ENCODE results near the gene RNF166.

The RNF166 gene, protein sequence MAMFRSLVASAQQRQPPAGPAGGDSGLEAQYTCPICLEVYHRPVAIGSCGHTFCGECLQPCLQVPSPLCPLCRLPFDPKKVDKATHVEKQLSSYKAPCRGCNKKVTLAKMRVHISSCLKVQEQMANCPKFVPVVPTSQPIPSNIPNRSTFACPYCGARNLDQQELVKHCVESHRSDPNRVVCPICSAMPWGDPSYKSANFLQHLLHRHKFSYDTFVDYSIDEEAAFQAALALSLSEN

DNA sequence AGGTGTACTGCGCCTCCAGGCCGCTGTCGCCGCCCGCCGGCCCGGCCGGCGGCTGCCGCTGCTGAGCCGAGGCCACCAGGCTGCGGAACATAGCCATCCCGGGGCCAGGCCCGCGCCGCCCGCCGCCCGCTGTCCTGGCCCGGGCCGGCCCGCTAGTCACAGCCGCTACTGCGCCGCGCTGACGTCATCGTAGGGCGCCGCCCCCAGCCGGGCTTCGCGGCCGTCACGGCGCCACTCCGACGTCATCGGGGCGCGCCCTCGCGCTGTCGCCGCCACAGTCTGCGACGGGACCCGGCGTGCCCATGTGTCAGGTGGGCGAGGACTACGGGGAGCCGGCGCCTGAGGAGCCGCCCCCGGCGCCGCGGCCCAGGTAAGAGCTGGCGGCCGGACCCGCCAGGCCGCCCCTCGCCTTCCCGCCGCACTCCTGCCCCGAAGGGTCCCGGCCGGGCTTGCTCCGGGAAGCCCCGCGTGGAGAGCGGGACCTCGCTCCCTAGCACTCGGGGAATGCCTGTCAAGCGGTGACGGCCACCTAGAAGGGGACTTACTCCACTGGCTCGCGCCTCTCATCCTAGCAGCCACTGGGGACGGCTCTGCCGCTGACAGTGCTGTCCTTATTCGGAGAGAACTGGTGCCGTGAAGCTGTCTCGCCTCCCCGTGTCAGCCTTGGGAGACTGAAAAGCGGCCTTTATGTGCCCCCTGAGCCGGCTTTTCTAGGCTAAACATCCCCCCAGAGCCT is at the start of gene RNF166, which contains the start of gene CTU2:
TSS of gene RNF166 (minus strand) at position 180 of the 736 bp plus-strand sequence. CDS start at position 97, 83 bp downstream.
TSS of gene CTU2 (plus strand) at position 275 of the 736 bp plus-strand sequence. CDS start at position 303, 28 bp downstream.
- peak; percentile 98 for DNase-seq (ENCODE audit: low spot score)
- FAIRE-seq: peak; percentile 98

DNA sequence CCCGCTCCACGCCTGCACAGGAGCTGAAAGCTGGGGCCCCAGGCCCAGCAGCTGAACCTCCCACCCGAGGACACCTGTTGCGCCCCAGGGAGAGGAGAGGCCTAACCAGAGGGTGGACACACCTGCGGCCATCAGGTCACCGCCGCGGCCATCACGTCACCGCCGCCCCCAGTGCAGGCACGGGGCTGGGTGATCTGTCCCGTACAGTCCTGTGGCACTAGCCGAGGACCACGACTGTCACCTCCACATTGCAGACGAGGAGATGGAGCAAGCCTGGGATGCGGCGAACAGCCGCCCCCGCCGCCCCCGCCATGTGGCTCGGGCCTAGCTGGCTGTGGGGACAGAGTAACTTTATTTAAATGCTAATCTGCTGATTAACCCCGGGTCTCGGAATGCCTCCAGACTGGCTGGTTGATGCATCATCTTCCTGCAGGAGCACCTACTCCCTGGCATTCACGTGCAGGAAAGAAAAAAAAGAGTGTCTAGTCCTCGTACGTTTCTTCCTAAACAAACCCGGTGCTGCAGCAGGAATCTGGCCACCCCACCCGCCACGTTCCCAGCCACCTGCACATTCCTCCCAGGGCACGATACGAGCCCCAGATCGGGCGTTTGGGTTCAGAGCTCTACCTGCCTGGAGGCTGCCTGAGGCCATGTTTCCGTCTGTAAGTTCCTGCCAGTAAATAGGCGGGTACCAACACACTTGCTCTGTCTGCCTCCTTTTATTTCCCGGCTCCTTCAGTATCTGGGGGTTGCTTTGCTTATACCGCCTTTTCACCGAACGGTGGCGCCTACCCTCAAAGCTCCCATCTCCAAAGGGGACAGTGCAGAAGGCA is 48.9 kb upstream of the RNF166 start:
- FAIRE-seq: no peak
- no peak for DNase-seq (ENCODE audit: low spot score)

DNA sequence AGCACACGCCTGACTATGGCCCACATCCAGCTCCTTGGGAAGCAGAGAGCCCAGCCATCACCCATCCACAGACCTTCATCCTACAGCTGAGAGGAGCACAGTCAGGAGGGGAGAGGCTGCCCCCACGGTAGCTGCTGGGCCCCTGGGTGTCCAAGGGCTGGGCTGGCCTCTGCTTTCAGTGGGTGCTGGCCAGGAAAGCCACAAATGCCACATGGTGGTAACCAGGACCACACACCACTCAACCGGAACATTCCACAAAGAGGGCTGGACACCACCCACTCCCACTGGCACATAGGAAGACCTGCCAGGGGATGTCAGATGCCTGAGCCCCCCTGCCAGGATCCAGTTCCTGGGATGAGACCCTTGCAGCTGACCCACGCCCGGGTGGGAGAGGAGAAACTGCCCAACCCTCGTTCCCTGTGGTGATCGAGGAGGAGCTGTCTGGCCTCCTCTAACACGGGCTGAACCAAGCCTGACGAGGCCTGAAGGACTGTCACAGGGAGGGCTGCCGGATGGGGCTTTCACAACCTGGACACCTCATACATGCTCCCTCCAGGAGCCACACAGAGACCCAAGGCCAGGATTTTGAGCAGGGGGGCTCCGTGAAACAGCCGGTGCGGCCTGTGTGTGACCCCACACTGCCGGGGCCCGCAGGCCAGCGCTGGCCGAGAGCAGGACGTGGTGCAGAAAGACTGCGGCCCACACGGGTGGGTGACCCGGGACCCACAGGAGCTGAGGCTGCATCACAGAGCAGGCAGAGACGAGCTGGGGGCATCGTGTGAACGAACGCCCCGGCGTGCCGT is 48.1 kb upstream of the RNF166 start:
- FAIRE-seq: no peak
- DNase-seq (ENCODE audit: low spot score): no peak

DNA sequence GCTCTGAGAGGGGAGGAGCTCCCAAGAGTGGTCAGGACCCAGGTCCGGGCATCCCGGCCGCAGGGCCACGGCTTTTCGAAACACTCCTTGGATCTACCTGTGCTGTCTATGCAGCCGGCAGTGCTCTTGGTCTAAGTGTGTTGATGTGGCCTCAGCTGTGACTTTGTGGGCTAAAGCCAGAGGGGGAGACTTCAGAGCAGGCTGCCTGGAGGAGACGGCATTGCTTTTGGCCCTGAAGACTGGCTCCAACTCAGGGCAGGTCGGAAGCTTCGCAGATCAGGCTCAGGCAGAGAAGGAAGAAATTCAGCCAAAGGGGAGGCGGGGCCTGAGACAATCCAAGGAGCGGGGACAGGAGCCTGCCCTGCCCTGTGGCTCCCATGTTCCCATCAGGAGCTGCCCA is 47.4 kb upstream of the RNF166 start:
- DNase-seq (ENCODE audit: low spot score): no peak
- no peak for FAIRE-seq

DNA sequence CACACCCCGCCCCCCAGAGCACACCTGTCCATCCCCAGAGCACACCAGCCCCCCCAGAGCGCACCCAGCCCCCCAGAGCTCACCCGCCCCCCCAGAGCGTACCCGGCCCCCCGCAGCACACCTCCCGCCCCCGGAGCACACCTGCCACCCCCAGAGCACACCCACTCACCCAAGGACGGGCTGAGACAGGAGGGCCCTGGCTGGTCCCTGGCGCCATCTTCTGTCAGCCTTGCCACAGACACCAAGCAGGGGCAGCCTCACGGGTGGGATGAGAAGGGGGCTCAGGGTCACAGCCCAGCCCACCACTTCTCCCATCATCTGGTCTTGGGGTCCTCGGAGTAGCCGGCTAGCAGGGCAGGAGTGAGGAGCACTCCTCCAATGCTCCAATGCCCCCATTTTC is 47.0 kb upstream of the RNF166 start:
- DNase-seq (ENCODE audit: low spot score) (no peak), FAIRE-seq (no peak)

DNA sequence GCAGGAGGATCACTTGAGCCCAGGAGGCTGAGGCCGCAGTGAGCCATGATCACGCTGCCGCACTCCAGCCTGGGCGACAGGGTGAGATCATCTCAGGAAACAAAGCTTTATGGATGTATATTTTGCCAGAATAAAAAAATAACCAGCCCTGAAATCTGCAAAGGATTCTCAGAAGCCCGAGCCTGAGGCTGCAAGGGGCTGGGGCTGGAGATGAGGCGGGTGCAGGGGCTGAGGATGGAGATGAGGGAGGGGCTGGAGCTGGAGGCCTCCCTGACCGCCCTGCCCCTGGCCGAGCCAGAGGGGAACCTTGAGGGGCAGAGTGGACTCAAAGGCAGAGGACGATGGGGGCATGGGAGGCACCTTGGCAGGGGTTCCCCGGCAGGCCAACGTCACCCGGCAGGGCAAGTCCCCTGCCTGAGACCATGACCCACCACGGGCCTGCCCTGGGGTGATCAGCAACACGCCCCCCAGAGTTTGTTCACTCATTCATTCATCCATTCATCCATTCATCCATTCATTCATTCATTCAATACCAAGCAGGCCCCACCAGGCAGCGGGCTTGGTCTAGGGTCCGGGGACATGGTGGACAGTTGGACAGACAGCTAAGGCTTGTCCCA is 46.3 kb upstream of the RNF166 start:
- FAIRE-seq: no peak
- no peak for DNase-seq (ENCODE audit: low spot score)

DNA sequence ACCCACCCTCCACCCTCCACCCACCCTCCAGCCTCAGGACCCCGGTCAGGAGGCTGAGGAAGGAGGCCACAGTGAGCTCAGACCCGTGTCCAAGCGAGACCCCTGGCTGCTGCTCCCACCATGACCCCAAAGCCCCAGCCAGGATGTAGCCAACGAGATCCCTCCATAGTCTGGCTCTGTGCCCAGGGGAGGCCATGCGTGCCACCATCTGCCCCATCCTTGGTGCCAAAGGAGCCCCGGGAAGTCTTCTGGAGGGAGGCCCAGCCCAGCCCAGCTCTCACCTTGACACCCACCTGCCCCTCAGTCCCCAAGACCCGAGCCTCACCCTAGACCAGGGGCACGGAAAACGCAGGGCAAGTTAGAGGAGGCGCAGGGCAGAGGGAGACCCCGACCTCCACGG is 44.6 kb upstream of the RNF166 start:
- DNase-seq (ENCODE audit: low spot score) (no peak), FAIRE-seq (no peak)

DNA sequence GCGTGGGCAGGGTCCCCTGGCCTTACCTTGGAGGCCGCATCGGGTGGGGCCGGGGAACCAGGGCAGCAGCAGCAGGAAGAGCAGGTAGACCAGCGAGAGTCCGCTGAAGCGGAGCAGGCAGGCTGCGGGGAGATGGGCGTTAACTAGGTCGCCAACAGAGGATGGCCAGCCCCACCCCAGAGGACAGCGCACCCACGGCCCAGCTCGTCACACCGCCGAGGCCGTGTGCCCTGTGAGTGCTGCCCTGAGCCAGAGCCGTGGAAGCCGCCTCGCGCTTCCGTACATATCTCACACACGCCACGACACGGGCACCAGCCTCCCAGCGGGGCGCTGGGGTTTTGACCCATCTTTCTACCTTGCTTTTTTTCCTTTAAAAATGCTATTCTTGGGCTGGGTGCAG is 43.1 kb upstream of the RNF166 start:
- no peak for DNase-seq (ENCODE audit: low spot score)
- no peak for FAIRE-seq

DNA sequence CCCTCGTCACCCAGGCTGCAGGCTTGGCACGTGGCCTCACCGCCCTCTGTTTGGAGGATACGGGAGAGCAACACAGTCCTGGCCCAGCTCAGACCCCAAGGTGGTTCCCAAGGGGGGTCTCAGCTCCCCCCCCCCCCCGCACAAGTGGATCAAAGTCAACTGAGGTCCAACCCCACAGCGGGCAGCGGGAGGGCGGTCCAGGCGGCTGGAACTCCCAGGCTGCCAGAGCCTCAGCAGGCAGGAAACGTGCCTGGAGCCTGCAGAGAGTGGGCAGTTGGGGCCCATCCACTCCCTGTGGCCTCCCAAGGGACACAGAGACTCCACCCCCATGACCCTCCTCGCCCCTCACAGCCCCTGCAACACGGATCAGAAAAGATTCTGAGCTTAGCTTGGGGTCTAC is 42.2 kb upstream of the RNF166 start:
- DNase-seq (ENCODE audit: low spot score): no peak
- FAIRE-seq: no peak

DNA sequence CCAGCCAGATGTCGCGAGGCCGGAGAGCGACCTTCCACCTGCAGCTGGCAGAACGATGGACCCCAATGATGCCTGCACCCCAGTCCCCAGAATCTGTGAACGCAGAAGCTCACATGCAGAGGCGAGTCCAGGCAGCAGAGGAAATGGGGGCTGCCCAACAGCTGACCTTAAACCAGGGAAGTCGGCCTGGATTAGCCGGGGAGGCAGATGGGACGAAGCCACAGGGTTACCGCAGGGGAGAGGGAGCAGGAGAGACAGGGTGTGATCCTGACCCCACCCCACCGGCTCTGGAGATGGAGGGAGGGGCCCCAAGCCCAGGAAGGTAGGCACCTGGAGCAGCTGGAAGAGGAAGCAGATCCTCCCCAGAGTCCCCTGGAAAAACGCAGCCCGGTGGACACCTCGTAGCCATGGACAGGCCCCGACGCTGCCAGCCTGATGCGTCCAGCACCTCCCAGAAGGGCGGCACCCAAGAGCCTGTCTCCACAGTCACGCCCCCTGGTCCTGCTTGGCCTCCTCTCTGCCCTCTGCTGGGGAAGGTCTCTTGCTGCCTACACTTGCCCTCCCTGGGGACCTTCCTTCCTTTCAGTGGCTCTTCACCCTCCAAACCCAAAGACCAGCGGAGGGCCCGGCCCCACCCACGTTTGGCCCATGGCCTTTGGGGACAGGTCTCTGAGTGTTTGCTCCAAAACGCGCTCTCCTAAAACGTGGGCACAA is 41.5 kb upstream of the RNF166 start:
- DNase-seq (ENCODE audit: low spot score): peak; percentile 69

DNA sequence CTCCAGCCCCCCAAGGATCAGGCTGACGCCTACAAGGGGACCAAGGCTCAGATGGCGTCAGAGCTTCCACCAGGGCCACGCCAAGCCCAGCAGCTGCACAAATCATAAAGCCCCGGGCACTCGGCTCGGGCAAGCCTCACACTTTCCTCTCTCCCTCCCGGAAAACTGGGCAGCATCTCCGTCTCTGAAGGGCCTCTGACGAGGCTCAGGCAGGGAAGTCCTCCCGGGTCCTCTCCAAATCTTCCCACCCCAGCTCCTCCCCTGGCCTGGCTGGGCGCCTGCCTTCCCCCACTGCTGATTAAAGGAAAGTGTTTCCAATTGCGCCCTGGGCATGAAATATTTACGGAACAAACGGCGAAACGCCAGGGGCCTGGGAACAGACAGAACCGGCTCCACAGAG is 40.3 kb upstream of the RNF166 start:
- DNase-seq (ENCODE audit: low spot score): no peak
- FAIRE-seq: no peak

More for the DNA sequence above, 41.5 kb upstream of the RNF166 start:
- FAIRE-seq: peak; percentile 17

DNA sequence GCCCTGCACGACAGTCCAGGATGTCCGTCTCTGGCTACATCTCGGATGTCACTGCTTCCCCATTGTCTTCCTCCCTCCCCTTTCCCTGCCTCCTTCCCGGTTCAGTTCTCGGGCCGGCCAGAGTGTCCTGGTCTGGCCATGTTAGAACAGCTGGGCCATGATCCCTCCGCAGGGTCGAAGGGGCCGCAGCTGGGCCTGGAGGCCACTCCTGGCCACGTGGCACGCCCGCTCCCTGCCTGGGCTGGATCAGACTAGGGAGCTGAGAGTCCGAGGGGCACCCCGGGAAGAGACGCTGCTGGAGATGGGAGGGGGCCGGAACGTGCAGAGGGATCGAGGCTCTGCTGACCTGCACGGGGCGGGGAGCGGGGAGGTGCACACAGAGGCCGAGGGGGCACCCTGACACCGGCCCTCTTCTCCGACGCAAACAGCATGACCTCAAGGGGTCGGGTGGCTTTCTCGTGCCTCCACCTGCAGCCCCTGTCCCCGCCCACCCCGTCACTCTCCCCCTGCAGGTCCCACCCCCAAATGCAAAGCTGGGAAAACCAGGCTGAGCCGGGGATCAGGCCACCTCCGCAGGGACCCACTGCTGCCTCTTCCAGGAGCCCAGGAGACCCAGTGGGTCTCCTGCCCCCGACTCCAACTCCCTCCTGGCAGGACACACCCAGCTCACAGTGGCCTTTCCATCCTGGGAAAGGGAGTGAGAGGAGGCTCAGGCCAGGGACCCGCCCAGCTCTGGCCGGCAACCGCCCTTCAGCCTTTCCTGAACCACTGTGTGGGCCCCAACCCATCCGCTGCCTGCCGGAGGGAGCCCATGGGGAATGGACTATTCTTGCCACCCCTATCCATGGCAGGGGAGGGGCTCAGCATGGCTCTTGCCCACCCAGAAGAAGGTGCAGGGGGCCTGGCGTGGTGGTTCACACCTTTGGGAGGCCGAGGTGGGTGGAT is 38.6 kb upstream of the RNF166 start:
- no peak for FAIRE-seq
- no peak for DNase-seq (ENCODE audit: low spot score)

DNA sequence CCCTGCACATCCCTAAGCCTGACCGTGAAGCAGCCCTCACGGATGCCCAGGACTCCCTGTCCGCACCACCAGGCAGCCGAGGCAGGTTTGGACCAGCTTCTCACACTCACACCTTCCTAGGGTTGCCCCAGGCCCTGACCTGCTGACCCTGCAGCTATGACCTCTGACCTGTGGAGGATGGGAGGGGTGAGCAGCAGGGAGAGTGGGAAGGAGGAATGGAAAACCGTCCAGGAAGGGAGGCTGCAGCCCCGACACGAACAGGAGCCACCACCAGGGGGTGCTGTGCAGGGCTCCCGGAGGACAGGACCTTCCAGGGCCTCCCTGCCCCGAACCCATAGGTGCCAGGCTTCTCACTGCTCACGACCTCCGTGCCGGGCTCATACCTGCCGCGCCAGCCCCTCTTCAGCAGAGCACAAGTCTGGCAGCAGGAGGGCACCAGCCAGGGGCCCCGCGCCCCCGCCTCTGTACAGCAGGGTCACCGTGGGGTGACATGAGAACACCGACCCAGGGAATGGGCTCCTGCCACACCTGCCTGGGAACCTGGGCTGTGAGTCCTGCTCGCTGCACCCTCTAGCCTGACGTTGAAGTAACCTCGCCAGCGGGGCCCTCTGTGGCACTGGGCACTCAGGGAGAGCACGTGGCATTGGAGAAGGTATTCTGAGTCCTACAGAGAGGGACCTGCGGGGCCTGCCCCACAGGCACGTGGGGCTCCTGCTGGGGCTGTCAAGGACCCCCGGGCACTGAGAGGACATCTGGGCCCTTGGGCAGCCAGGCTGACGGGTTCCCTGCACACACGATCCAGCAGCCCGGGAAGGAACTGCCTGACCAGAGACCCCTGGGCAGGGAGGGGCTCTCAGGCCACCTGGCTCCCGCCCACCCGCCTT is 37.7 kb upstream of the RNF166 start:
- DNase-seq (ENCODE audit: low spot score) (peak; percentile 88), FAIRE-seq (no peak)

DNA sequence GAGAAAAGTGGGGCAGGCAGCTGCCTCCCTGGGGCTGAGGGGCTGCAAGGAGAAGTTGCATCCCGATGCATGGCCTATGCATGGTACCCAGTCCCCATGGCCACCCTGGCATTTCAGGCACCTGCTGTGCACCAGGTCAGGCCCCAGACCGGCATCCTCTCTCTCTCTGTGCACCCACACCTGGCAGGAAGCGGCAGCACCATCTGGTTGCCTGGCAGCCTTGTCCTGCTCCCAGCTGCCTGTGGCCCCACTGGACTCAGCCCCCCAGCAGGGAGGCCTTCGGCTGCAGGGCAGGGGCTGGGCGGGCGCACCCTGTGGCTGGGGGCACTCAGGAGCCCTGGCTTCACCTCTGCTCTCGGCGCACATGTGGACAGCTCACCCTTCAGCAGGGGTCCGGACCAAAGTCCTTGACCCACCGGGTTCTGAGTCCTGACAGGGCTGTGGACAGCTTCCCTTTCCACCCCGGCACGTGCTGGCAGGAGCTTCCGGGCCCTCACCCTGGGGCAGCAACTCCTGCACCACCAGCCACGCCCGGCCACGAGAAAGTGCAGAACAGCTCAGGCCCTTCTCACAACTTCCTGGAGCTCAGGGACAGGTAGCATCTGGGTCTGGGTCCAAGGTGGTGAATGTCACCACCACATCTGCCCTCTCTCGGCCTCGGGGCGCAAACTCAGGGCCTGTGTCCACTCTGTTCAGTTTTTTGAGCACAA is 36.8 kb upstream of the RNF166 start:
- DNase-seq (ENCODE audit: low spot score) (no peak), FAIRE-seq (no peak)

DNA sequence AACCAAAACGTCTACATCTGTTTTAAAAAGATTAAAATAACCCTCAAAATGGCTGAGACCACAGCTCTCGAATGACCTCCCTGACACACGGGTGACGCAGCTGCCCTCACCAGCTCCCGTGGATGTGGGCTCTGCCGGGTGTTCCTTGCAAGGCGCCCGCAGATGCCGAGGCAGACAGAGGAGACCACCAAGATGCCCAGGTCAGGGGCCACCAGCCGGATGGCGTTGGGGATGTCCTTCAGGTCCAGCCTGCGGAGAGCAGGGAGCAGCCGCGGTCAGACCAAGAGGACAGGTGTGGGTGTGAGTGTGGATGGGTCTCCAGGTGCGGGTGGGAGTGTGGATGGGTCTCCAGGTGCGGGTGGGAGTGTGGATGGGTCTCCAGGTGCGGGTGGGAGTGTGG is 35.2 kb upstream of the RNF166 start:
- no peak for FAIRE-seq
- DNase-seq (ENCODE audit: low spot score): no peak

DNA sequence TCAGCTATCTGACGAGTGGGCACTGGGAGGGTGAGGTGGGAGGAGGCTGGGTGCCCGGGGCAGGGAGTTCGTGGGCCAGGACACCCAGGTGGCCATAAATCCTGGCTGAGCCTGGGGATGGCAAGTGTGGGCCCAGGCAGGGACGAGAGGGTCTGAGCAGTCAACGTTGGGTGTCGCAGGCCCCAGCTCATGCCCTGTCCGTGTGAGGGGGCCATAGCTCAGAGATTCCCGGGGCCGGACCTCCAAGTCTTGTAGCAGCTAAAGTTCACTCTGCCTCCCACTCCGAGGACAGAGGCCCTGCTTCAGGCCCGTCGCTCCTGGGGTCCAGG is 34.5 kb upstream of the RNF166 start:
- no peak for DNase-seq (ENCODE audit: low spot score)
- no peak for FAIRE-seq

DNA sequence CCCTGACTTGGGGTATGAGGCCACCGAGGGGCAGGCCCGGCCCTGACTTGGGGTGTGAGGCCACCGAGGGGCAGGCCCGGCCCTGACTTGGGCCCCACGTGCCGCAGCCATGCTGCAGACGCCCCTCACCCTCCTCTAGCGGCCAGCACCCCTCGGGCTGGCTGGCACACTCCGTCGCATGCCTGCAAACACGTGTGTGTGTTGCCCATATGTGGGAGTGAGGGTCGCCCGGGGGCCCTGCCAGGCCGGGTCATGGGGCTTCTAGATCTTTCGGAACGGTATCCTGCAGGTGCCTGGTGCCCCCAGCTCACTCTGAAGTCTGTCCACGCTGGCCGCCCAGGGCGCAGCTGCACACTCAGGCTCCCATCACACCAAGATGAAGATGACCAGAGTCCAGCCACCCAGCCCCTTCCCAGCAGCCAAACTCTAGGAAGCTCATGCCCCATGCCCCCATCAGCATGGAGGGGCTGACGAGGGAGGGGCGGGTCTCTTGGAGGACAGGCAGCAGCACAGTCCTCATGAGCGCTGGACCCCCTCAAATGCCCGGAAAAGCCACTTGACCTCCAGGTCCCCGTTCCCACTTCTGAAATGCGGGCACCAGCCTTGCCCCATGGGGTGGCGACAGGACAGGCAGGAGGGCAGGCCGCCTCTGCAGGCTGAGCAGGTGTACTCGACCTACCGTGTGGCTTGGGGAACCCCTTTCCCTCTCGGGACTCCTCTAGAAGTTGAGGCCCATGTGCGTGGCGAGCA is 33.9 kb upstream of the RNF166 start:
- DNase-seq (ENCODE audit: low spot score) (no peak), FAIRE-seq (no peak)

Data from urothelium cell line (cell line).